ENCODE measurements around the gene PIAS2.

DNA sequence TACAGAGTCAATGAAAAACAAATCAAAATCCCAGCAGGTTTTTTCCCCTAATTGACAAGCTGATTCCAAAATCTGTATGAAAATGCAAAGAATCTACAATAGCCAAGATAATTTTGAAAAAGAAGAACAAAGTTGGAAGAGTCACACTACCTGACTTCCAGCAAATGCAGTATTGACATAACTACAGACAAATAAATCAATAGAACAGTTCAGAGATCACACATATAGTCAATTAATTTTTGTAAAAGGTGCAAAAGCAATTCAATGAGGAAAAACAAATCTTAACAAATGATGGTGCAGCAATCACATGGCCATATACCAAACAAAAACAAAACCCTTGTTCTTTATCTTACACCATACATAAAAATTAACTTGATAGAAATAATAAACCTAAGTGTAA, 85.9 kb downstream of the PIAS2 start:
- TF ChIP-seq POLR2AphosphoS5 (IDR thresholded peaks at IDR 0.05) (no peak), POLR2A (IDR thresholded peaks at IDR 0.05) (no peak)
- TF ChIP-seq, protein P1, sequence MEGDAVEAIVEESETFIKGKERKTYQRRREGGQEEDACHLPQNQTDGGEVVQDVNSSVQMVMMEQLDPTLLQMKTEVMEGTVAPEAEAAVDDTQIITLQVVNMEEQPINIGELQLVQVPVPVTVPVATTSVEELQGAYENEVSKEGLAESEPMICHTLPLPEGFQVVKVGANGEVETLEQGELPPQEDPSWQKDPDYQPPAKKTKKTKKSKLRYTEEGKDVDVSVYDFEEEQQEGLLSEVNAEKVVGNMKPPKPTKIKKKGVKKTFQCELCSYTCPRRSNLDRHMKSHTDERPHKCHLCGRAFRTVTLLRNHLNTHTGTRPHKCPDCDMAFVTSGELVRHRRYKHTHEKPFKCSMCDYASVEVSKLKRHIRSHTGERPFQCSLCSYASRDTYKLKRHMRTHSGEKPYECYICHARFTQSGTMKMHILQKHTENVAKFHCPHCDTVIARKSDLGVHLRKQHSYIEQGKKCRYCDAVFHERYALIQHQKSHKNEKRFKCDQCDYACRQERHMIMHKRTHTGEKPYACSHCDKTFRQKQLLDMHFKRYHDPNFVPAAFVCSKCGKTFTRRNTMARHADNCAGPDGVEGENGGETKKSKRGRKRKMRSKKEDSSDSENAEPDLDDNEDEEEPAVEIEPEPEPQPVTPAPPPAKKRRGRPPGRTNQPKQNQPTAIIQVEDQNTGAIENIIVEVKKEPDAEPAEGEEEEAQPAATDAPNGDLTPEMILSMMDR (IDR thresholded peaks at IDR 0.05), result no peak
